Measurements from ENCODE around the gene ZEB2. TPM values are rescaled to one million over a fixed set of nuclear protein-coding genes. Genes with fewer than 3 reads are reported as not detected.
"Not testable (repeated sequence)": the region's sequence is repeated elsewhere in the genome, so short reads cannot be mapped to it uniquely, and the experiment has no call there.

The ZEB2 gene
- total and polyA plus RNA-seq, 7 donors, result 8.1 to 70.6 (median 51.0) TPM

DNA sequence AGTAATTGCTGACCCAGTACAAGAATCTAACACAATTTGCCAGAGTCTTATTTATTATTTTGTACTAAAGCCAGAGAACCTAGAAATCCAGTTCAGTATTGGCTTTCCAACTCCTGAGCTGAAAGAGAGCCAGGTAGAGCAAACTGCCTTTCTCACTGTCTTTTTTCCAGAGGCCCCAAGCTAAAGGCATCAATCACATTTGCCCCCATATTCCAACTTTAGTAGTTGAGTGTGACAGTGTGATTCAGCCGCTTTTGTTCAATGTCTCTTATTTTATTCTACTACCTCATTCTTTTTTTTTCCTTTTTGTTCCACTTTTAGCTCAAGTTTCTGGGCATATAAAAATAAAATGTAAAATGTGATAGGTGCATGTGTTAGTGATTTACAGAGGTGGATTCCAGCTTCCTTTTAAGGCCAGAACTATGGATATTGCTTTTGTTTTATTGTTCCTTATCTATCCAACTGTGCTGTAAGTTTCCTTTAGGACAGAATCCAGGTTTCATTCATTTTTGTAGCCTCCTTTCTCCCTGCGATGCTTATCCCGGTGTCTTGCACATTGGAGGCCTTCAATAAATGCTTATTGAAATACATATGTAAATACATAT is 153.0 kb downstream of the ZEB2 start:
- TF ChIP-seq POLR2AphosphoS5 (IDR thresholded peaks at IDR 0.05) (no peak), EP300 (IDR thresholded peaks at IDR 0.05) (no peak), CTCF (IDR thresholded peaks at IDR 0.05) (no peak), POLR2A (IDR thresholded peaks at IDR 0.05) (no peak)
- no peak for DNase-seq
- peaks cover 0 to 8% (median 0%) of the 10 kb centered on the region in 4 donors for H3K4me1 ChIP-seq
- no peaks in the 10 kb centered on the region for H3K36me3 ChIP-seq
- no peak overlapping the region for H3K27ac ChIP-seq
- H3K4me3 ChIP-seq, result no peak overlapping the region
- H3K27me3 ChIP-seq, result no peaks in the 10 kb centered on the region
- H3K9me3 ChIP-seq, result no peaks in the 10 kb centered on the region
- 34 to 76% methylated on average over 3 of the region's 3 CpGs for WGBS, 2 donors
- intact Hi-C loops (cut with DNase I), result no loop called here

DNA sequence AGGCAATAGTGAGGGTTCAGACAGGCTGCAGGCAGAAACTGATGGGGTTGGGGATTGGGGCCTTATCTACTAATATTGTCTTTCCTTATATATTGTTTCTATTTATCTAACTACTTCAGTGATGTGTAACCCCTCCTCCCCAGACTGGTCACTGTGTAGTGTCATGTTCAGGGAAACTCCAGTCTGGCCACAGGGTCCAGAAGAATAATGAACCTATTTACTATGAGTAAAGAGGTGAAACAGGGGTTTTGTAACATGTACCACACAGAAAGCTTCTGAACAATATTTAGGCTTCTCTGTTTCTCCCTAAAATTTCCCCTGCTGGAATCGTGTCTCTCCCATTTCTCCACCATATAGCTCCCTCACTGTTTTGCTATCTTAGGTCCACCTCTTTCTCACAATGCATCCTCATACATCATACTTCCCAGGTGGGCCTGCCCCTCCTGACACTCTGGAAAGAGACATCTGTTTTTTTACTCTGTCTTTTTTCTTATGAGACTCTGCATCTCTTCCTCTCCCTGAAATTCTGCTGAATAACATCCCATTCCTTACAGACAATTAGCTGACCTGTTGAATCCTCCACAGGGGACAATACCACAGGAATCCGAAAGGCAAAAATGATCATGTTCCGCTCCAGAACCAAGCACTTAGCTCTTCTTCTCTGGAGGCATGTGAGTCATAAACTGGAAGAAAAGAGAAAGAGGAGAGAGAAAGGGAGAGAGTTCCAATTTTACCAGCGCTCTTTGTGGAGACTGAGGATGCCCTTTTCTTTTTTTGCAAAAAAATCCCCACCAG is 154.8 kb downstream of the ZEB2 start:
- Histone ChIP-seq H3K36me3 (no peaks in the 10 kb centered on the region), H3K9me3 (no peaks in the 10 kb centered on the region), H3K27ac (no peak overlapping the region), H3K4me1 (peaks cover 0 to 8% (median 0%) of the 10 kb centered on the region in 4 donors), H3K4me3 (no peak overlapping the region), H3K27me3 (no peaks in the 10 kb centered on the region)
- intact Hi-C loops (cut with DNase I), result no loop called here
- DNase-seq, result no peak
- 93 to 95% methylated on average over 4 of the region's 4 CpGs for WGBS, 2 donors
- TF ChIP-seq POLR2AphosphoS5 (IDR thresholded peaks at IDR 0.05) (no peak), POLR2A (IDR thresholded peaks at IDR 0.05) (no peak), CTCF (IDR thresholded peaks at IDR 0.05) (no peak), EP300 (IDR thresholded peaks at IDR 0.05) (no peak)

GRCh38 chr2:144364247-144364646 is 155.7 kb downstream of the ZEB2 start:
- DNase-seq; H3K9me3 ChIP-seq; H3K36me3 ChIP-seq; intact Hi-C loops (cut with DNase I); H3K4me3 ChIP-seq; H3K27me3 ChIP-seq; H3K4me1 ChIP-seq; H3K27ac ChIP-seq: not testable (repeated sequence)
- WGBS, 2 donors, result 89 to 91% methylated on average over 7 of the region's 7 CpGs

DNA sequence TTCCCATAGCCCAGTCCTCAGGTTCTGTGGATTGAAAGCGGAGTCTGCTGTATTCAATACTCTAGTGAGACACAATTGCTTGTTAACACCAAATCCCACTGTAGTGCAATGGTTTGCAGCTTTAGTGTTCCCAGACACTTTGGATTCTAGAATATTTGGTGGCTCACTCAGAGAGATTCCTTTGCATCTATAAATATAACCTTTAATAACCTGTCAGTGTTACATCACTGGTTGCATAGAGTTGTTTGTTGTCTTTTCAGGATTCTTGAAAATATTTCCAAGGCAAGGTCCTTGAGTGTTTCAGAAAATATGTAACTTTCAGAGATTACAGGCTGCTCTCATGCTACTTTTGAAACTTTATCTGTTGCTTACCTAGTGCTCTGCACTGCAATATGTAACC is 157.5 kb downstream of the ZEB2 start:
- H3K9me3 ChIP-seq, result no peaks in the 10 kb centered on the region
- 96 to 99% methylated on average over 1 of the region's 1 CpG for WGBS, 2 donors
- DNase-seq, result no peak
- TF ChIP-seq POLR2A (IDR thresholded peaks at IDR 0.05), result no peak
- TF ChIP-seq CTCF (IDR thresholded peaks at IDR 0.05), result no peak
- TF ChIP-seq POLR2AphosphoS5 (IDR thresholded peaks at IDR 0.05), result no peak
- no peak for TF ChIP-seq EP300 (IDR thresholded peaks at IDR 0.05)
- no peaks in the 10 kb centered on the region for H3K27me3 ChIP-seq
- H3K36me3 ChIP-seq, result no peaks in the 10 kb centered on the region
- intact Hi-C loops (cut with DNase I), result no loop called here
- H3K4me1 ChIP-seq, result peaks cover 0 to 11% (median 4%) of the 10 kb centered on the region in 4 donors
- no peak overlapping the region for H3K27ac ChIP-seq
- no peak overlapping the region for H3K4me3 ChIP-seq

- Histone ChIP-seq H3K4me1 (peaks cover 0 to 11% (median 1%) of the 10 kb centered on the region in 4 donors), H3K36me3 (no peaks in the 10 kb centered on the region), H3K27ac (no peak overlapping the region), H3K9me3 (no peaks in the 10 kb centered on the region), H3K4me3 (no peak overlapping the region), H3K27me3 (no peaks in the 10 kb centered on the region)
- DNase-seq, result no peak
- no peak for TF ChIP-seq POLR2AphosphoS5 (IDR thresholded peaks at IDR 0.05)
- TF ChIP-seq CTCF (IDR thresholded peaks at IDR 0.05), result no peak
- TF ChIP-seq EP300 (IDR thresholded peaks at IDR 0.05), result no peak
- TF ChIP-seq POLR2A (IDR thresholded peaks at IDR 0.05), result no peak
- intact Hi-C loops (cut with DNase I), result no loop called here
Observed at GRCh38 chr2:144361742-144362141, 158.2 kb downstream of the ZEB2 start.

Data from sigmoid colon (tissue), 7 donors.